NCI-H1436 (cell line): ENCODE data around the gene TOR1AIP2.

ENCODE experiments used
- DNase-seq: peaks from one replicate; lab custom pipeline; 2025; lab: John Stamatoyannopoulos, UW

TOR1AIP2 gene

DNA sequence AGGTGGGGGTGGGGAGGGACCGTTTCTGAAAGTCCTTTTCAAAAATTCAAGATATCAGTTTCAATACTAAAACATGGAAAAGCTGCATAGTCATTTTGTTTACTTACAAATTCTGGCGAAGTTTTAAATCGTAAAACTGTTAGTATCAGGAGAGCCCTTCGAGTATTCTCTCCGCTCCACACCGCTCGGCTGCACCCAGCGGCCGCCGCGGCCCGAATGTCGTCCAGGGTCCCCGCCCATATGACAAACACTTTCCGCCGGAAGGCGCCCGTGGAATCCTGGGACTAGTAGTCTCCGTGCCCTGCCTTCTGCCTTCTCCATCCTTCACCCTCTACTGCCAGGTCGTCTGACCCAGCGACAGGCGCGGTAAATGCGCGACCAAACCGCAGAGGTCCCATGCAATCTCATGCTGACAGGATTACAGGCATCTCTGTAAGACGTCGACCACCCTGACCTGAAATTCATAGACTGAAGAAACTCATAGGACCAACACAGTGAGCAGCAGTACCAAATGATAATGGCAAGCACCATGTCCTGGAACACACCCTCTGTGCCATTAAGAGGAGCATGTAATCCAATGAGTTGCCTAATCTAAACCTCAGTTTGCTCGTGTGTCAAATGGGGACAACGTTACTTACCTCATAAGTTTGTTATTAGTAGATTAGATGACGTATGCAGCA lies at the start of gene TOR1AIP2:
TOR1AIP2 (minus strand) TSS at position 218 of the 680 bp plus-strand sequence. CDS start 25,138 bp downstream, outside the sequence.
- peak; percentile 66 for DNase-seq

DNA sequence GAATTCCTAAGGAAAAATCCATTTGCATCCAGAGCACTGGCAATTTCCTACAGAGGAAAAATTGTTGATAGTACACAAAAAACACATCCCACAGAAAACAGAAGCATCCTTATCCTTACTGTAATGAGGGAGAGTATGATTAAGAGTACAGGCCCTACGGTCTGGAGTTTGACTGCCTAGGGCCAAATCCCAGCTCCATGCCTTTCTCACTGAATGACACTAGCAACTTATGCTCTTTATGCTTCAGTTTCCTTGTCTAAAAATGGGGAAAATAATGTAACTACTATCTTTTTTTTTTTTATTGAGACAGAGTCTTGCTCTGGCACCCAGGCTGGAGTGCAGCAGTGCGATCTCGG lies 49.2 kb upstream of the TOR1AIP2 start:
- no peak for DNase-seq

- DNase-seq, result no peak
These were observed 48.6 kb upstream of the TOR1AIP2 start for GRCh38 chr1:179925922-179926849.

GRCh38 chr1:179925302-179925701 lies 47.7 kb upstream of the TOR1AIP2 start:
- no peak for DNase-seq

DNA sequence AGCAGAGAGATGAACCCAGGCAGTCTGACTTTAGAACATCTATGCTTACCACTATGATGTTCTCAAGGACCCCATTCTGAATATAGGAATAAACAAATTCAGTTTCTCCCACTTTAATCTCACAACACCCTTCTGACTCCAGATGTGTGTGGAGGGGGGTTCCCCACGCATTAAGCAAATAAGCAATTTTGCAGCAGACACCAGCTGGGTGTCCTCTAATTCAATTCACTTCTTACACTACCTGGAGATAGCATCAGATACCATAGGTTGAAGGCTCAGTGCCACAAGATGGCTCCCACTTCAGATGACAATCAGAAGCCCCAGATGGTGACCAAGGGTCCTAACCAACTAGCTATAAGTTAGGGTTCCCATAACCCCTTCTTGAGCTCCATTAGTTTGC lies 46.7 kb upstream of the TOR1AIP2 start:
- DNase-seq, result no peak

DNA sequence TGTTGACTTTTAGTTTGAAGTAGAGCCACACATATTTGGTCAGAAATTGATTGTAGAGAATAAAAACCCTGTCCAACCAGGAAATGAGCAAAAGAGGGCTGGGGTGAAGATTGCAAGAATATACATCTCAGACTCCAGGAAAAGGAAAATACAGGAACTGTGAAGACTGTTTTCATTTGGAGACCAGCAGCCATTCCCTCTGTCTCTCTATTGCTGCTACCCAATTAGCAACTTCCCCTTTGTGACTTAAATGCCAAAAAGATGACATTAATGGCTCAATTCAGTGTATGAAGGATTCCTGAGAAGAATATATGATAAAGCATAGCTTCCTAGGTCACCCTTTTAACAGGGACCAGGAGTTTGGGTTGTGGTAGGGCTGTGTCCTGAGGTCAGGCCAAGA lies 45.4 kb upstream of the TOR1AIP2 start:
- DNase-seq, result no peak

GRCh38 chr1:179921981-179922872 lies 44.6 kb upstream of the TOR1AIP2 start:
- no peak for DNase-seq

DNA sequence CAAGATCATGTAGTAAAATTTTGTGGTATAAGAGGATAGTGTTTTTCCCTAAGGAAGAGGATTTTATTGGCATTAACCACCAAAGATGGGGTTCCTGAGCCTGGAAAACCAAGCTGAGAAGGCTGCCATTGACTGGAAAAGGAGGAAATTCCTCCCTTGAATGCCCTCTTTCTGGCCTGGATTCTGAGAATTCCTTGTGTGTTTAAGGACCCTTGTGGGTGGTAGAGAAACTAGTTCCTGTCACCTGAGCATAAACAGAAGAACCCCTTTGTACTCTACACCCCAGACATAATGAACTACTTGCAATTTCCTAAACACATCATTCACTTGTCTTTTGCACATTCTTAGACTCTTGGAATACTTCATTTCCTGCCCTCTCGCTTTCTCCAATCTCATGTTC lies 43.9 kb upstream of the TOR1AIP2 start:
- DNase-seq, result no peak

DNA sequence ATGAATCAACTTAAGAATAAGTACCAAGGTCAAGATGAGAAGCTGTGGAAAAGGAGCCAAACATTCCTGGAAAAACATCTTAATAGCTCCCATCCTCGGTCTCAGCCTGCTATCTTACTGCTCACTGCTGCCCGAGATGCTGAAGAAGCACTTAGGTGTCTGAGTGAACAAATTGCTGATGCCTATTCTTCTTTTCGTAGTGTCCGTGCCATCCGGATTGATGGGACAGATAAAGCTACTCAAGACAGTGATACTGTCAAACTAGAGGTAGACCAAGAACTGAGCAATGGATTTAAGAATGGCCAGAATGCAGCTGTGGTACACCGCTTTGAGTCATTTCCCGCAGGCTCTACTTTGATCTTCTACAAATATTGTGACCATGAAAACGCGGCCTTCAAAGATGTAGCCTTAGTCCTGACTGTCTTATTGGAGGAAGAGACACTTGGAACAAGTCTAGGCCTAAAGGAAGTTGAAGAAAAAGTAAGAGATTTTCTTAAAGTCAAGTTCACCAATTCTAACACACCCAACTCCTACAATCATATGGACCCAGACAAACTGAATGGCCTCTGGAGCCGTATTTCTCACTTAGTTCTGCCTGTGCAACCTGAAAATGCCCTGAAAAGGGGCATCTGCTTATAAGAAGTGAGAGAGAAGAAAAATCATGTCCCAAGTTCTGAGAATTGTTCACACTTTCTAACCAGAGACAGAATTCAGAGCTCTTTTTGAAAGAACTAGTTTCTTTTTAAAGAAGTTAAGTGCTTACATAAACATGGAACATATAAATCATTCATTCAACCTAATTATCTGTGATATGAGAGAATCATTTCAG lies 40.2 kb upstream of the TOR1AIP2 start:
- DNase-seq, result no peak

- no peak for DNase-seq
These were observed 34.2 kb upstream of the TOR1AIP2 start for GRCh38 chr1:179911812-179912211.

DNA sequence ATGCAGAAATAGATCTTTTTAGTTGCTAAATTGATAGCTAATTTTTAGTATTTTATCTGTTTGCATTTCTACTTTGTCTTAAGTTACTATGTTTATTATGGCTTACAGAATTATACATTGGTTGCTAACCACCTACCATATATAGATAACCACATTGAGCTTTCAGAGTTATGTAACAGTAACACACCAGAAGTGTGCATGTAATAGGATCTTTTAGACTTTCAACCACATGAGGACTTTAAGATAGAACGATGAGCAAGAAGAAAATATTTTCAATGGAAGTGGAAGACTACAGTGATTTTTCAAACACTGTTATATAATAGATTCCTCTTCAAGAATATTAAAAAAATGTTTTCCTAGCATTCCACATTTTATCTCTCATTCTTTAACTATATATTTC lies 33.3 kb upstream of the TOR1AIP2 start:
- DNase-seq, result no peak

DNA sequence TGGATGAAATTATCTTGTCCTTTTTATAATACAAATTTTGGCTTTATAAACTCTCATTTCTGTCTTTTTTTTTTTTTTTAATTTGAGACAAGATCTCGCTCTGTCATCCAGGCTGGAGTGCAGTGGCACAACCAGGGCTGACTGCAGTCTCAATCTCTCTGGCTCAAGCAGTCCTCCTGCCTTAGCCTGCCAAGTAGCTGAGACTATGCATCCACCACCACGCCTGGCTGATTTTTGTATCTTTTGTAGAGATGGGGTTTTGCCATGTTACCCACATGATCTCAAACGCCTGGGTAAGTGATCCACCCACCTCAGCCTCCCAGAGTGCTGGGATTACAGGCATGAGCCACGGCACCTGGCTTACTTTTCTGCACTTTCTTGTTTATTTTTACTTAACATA lies 12.0 kb upstream of the TOR1AIP2 start:
- DNase-seq, result no peak

DNA sequence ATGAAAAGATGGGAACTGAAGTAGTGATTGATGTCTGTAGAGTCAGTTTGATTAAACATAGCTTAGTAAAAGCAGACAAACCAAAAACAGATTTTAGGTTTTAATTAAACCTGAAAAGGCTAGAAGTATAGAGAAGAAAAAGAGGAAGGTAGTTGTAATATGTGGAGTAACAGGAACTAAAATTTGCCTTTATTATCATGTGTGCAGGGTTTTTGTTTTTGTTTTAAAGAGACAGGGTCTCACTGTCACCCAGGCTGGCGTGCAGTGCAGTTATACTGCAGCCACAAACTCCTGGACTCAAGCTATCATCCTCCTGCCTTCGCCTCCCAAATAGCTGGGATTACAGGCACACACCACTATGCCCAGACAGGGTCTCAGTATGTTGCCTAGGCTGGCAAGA lies 10.5 kb upstream of the TOR1AIP2 start:
- no peak for DNase-seq

DNA sequence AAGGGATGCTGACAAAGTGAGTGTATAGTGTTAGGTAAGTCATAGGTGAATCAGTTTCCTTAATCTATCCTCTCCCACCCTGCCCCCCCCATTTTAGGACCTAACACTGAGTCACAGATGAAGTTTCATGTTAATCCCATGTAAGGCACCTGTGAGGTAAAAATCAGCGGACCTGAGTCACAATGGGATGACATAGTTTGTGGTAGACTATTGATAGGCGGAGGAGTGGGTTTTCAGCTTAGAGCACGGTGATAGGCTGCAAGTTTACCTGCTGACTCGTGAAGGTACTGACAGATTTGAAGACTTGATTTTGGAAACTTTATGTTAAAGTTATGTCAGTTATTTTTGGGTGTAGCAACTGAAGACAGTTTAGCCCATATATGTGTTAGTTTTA lies 6.1 kb upstream of the TOR1AIP2 start:
- no peak for DNase-seq

GRCh38 chr1:179883040-179883744 lies 5.6 kb upstream of the TOR1AIP2 start:
- DNase-seq, result no peak

DNA sequence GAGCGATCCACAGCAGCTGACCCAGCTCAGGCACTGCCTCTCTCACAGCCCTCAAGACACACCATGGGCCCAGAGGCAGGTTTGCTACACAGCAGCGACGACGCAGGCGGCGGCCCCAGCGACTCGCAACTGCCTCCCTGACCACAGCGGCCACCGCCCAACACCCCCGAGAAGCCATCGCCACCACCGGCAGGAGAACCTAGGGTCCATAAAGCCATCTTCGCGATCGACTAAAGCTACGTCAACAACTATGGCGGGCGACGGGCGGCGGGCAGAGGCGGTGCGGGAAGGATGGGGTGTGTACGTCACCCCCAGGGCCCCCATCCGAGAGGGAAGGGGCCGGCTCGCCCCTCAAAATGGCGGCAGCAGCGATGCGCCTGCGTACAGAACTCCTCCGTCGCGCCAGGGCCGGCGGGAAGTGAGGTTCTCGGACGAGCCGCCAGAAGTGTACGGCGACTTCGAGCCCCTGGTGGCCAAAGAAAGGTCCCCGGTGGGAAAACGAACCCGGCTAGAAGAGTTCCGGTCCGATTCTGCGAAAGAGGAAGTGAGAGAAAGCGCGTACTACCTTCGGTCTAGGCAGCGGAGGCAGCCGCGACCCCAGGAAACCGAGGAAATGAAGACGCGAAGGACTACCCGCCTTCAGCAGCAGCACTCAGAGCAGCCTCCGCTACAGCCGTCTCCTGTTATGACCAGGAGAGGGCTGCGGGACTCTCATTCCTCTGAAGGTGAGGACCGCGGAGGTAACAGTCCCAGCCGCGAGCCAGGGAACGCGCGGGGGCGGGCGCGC lies 4.8 kb upstream of the TOR1AIP2 start, which contains the start of gene TOR1AIP1:
TOR1AIP1 (plus strand) TSS at position 33 of the 787 bp plus-strand sequence; CDS start at position 251, 218 bp downstream.
- DNase-seq, result peak; percentile 95

- no peak for DNase-seq
These were observed 4.1 kb upstream of the TOR1AIP2 start for GRCh38 chr1:179881642-179882252.

DNA sequence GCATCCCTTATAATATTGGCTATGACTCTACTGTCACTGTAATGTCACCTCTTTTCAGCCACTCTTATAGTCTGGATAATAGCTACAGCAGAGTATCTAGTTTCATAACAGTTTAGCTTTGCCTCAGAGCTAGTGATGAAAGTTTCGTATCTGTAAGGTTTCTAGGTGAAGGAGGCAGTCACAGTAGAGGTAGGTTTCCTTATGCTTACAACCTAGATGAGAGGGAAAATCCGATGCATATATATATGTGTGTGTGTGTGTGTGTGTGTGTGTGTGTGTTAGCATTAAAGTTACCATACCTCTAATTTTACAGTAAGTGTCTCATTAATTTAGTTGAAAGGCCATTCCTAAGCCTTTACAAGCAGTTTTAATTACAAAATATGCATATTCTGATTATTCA lies 2.2 kb upstream of the TOR1AIP2 start:
- no peak for DNase-seq

DNA sequence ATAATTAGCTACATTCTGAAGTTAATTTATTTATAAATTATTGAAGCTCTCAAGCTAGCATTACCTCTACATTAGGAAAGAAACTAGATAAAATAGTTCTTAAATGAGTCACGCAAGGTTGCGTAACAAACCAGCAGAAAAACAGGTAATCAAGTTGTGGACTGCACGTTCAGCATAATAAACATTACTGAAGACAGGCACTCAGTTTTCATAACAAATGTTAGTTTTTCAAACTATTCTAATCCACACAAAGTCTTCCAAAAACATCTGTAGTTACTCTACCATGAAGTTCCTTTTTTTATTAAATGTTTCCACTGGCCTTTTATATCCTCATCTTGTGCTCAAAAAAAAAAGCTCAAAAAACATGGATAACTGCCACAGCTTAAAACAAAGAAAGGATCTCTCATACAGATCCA lies 1.3 kb downstream of the TOR1AIP2 start:
- DNase-seq, result no peak
